GM19238 (cell line): ENCODE results near the gene DSG2.
"Not testable (repeated sequence)": the region's sequence is repeated elsewhere in the genome, so short reads cannot be mapped to it uniquely, and the experiment has no call there.

ENCODE experiments used
- DNase-seq: peaks from one replicate; pipeline ENCODE4 v3.0.0; 2011; ENCODE audit warnings: low spot score; ENCODE audit not compliant: insufficient read length

DSG2 gene

GRCh38 chr18:31497836-31498573 lies at the start of gene DSG2:
DSG2 (plus strand) TSS chr18:31498177; CDS start chr18:31498252, 75 bp downstream.
- peak; percentile 57 for DNase-seq

- DNase-seq: no peak
Observed at GRCh38 chr18:31450409-31450808, 47.6 kb upstream of the DSG2 start.

- no peak for DNase-seq
Observed at GRCh38 chr18:31451625-31452024, 46.4 kb upstream of the DSG2 start.

- no peak for DNase-seq
Observed at GRCh38 chr18:31454066-31454708, 43.8 kb upstream of the DSG2 start.

- DNase-seq: no peak
Observed at GRCh38 chr18:31469629-31470028, 28.3 kb upstream of the DSG2 start.

GRCh38 chr18:31478688-31479087 lies 19.3 kb upstream of the DSG2 start:
- no peak for DNase-seq

- no peak for DNase-seq
Observed at GRCh38 chr18:31482051-31482450, 15.9 kb upstream of the DSG2 start.

- DNase-seq: no peak
Observed at GRCh38 chr18:31483396-31483795, 14.6 kb upstream of the DSG2 start.

- DNase-seq: no peak
Observed at GRCh38 chr18:31484461-31484860, 13.5 kb upstream of the DSG2 start.

GRCh38 chr18:31486165-31486564 lies 11.8 kb upstream of the DSG2 start:
- DNase-seq: no peak

- no peak for DNase-seq
Observed at GRCh38 chr18:31487246-31488015, 10.5 kb upstream of the DSG2 start.

GRCh38 chr18:31489311-31489710 lies 8.7 kb upstream of the DSG2 start:
- DNase-seq: no peak

- no peak for DNase-seq
Observed at GRCh38 chr18:31490387-31490786, 7.6 kb upstream of the DSG2 start.

- no peak for DNase-seq
Observed at GRCh38 chr18:31490833-31491232, 7.1 kb upstream of the DSG2 start.

- DNase-seq: no peak
Observed at GRCh38 chr18:31491586-31491985, 6.4 kb upstream of the DSG2 start.

- DNase-seq: no peak
Observed at GRCh38 chr18:31492671-31493070, 5.3 kb upstream of the DSG2 start.

- DNase-seq: no peak
Observed at GRCh38 chr18:31493171-31493570, 4.8 kb upstream of the DSG2 start.

- DNase-seq: no peak
Observed at GRCh38 chr18:31493941-31494340, 4.0 kb upstream of the DSG2 start.

- not testable (repeated sequence) for DNase-seq
Observed at GRCh38 chr18:31494705-31495244, 3.2 kb upstream of the DSG2 start.

GRCh38 chr18:31497404-31497835 lies 557 bp upstream of the DSG2 start:
- no peak for DNase-seq

GRCh38 chr18:31498574-31499524 lies 872 bp downstream of the DSG2 start:
- no peak for DNase-seq
